HCT116 (cell line): ENCODE results near the gene EIF4E1B. TPM values are rescaled to one million over a fixed set of nuclear protein-coding genes. Genes with fewer than 3 reads are reported as not detected.

ENCODE experiments used
- ATAC-seq: fragments of 200-7000 bp; cut with Tn5 transposase; 2 replicates; pipeline ENCODE4 v1.9.1; 2020; ENCODE audit warnings: mild to moderate bottlenecking, moderate library complexity
- BruUV-seq: library from RNA; stranded (reverse); fragments of 400-500 nt; replicated peaks from 2 replicates; lab custom pipeline; 2021; lab: Mats Ljungman, UMichigan
- CTCF ChIA-PET: fragments of 300-600 bp; sonication (Branson Sonifier 250); formaldehyde crosslinking; loops from one replicate; lab custom pipeline; 2021; ENCODE audit warnings: antibody characterized with exemption; lab: Charles Lee
- POLR2A ChIA-PET: fragments of 300-600, 350-600 bp; sonication (Branson Sonifier 250); formaldehyde crosslinking; loops from one replicate; lab custom pipeline; 2021; ENCODE audit warnings: antibody characterized with exemption; lab: Charles Lee
- RAD21 ChIA-PET, 2 experiments: fragments of 300-600 bp; sonication (Branson Sonifier 250); formaldehyde crosslinking; loops; one replicate each; lab custom pipeline; 2023; ENCODE audit warnings: low total read pairs in 2 of 2; ENCODE audit not compliant: uncharacterized antibody in 2 of 2, unreplicated experiment in 2 of 2, low non-redundant PET in 1 of 2; lab: Charles Lee
- DNase-seq: peaks from one replicate; pipeline ENCODE4 v3.0.0-alpha.2; 2010; ENCODE audit warnings: low read depth, low spot score
- H2AFZ ChIP-seq: fragments of 200-600 bp; shearing (Covaris generic), sonication (generic); 2 replicates; pipeline ENCODE4 v1.6.1; 2017; ENCODE audit warnings: low read depth, mixed run types, mixed read lengths, antibody characterized with exemption, low read length; ENCODE audit not compliant: poor library complexity, severe bottlenecking
- H3K27ac ChIP-seq: 2 replicates; pipeline ENCODE4 v1.5.1; 2012; ENCODE audit warnings: low read depth, low read length
- H3K27me3 ChIP-seq: fragments of 200-600 bp; sonication (generic); 2 replicates; pipeline ENCODE4 v1.6.1; 2016; ENCODE audit warnings: mixed run types, low read length, mixed read lengths; ENCODE audit not compliant: insufficient read depth
- H3K36me3 ChIP-seq, 2 experiments: fragments of 200-500 bp in 1 of 2; fragments of 200-600 bp in 1 of 2; sonication (Bioruptor generic) in 1 of 2; sonication (generic) in 1 of 2; 2 replicates each; pipeline versions ENCODE4 v1.5.1 to v1.6.1; 2014 to 2016; ENCODE audit warnings: low read length in 2 of 2, inconsistent platforms in 1 of 2, mixed read lengths in 1 of 2, mixed run types in 1 of 2; ENCODE audit not compliant: insufficient read depth in 2 of 2, control insufficient read depth in 1 of 2
- H3K4me1 ChIP-seq, 2 experiments: fragments of 200-600 bp in 1 of 2; sonication (generic) in 1 of 2; 2 replicates each; pipeline versions ENCODE4 v1.5.1 to v1.6.1; 2012 to 2017; ENCODE audit warnings: low read length in 2 of 2, inconsistent platforms in 1 of 2, mild to moderate bottlenecking in 1 of 2, mixed read lengths in 1 of 2, mixed run types in 1 of 2, moderate library complexity in 1 of 2; ENCODE audit not compliant: insufficient read depth in 2 of 2, control insufficient read depth in 1 of 2
- H3K4me2 ChIP-seq: fragments of 200-600 bp; sonication (generic); 2 replicates; pipeline ENCODE4 v1.6.1; 2017; ENCODE audit warnings: mixed run types, low read length, mixed read lengths
- H3K4me3 ChIP-seq, 2 experiments: fragments of 200-600 bp in 1 of 2; sonication (generic) in 1 of 2; replicated peaks in 1 of 2; 2 replicates each; pipeline ENCODE4 v1.5.1; 2011 to 2016; ENCODE audit warnings: low read length in 2 of 2, control low read depth in 1 of 2, low read depth in 1 of 2, mild to moderate bottlenecking in 1 of 2, mixed read lengths in 1 of 2, mixed run types in 1 of 2
- H3K79me2 ChIP-seq: fragments of 200-600 bp; sonication (generic); 2 replicates; pipeline ENCODE4 v1.6.1; 2017; ENCODE audit warnings: mild to moderate bottlenecking, mixed run types, low read length, moderate library complexity, mixed read lengths; ENCODE audit not compliant: insufficient read depth
- H3K9ac ChIP-seq: fragments of 200-600 bp; sonication (generic); 2 replicates; pipeline ENCODE4 v1.6.1; 2016; ENCODE audit warnings: low read length, mixed read lengths
- H3K9me2 ChIP-seq: fragments of 200-600 bp; sonication (generic), shearing (Covaris generic); 2 replicates; pipeline ENCODE4 v1.6.1; 2017; ENCODE audit warnings: mixed run types, mild to moderate bottlenecking, moderate library complexity; ENCODE audit not compliant: insufficient read depth
- H3K9me3 ChIP-seq, 2 experiments: fragments of 200-500 bp in 1 of 2; fragments of 200-600 bp in 1 of 2; sonication (Bioruptor generic) in 1 of 2; sonication (generic) in 1 of 2; 2 replicates each; pipeline ENCODE4 v1.6.1; 2014 to 2017; ENCODE audit warnings: low read length in 2 of 2, mixed read lengths in 2 of 2, inconsistent platforms in 1 of 2, low read depth in 1 of 2, mild to moderate bottlenecking in 1 of 2, mixed run types in 1 of 2, moderate library complexity in 1 of 2; ENCODE audit not compliant: control insufficient read depth in 1 of 2, insufficient read depth in 1 of 2
- H4K20me1 ChIP-seq: fragments of 200-600 bp; sonication (generic), shearing (Covaris generic); 2 replicates; pipeline ENCODE4 v1.6.1; 2017; ENCODE audit warnings: mixed run types, mild to moderate bottlenecking, moderate library complexity; ENCODE audit not compliant: insufficient read depth
- CEBPB ChIP-seq: IDR thresholded peaks from 2 replicates; pipeline ENCODE4 v1.6.1; 2012; ENCODE audit warnings: low read depth
- EGR1 ChIP-seq: IDR thresholded peaks from 2 replicates; pipeline ENCODE4 v1.6.1; 2012; ENCODE audit warnings: low read depth
- ELF1 ChIP-seq: IDR thresholded peaks from 2 replicates; pipeline ENCODE4 v1.6.1; 2012; ENCODE audit warnings: low read depth, borderline replicate concordance
- EZH2 ChIP-seq: fragments of 200-600 bp; sonication (generic); IDR thresholded peaks from 2 replicates; pipeline ENCODE4 v1.6.1; 2017; ENCODE audit warnings: antibody characterized with exemption, mixed run types
- EZH2phosphoT487 ChIP-seq: fragments of 200-600 bp; IDR thresholded peaks from 2 replicates; pipeline ENCODE4 v1.6.1; 2018; ENCODE audit warnings: antibody characterized with exemption, borderline replicate concordance
- FOSL1 ChIP-seq: IDR thresholded peaks from 2 replicates; pipeline ENCODE4 v1.6.1; 2012; ENCODE audit warnings: low read depth
- JUND ChIP-seq: IDR thresholded peaks from 2 replicates; pipeline ENCODE4 v1.6.1; 2012
- POLR2AphosphoS5 ChIP-seq: IDR thresholded peaks from 2 replicates; pipeline ENCODE4 v1.6.1; 2011; ENCODE audit warnings: mild to moderate bottlenecking, low read depth, low read length, moderate library complexity
- RAD21 ChIP-seq: IDR thresholded peaks from 2 replicates; pipeline ENCODE4 v1.6.1; 2012; ENCODE audit warnings: low read depth, mild to moderate bottlenecking
- SRF ChIP-seq: IDR thresholded peaks from 2 replicates; pipeline ENCODE4 v1.6.1; 2012; ENCODE audit warnings: low read depth
- ZFX ChIP-seq: fragments of 450-650 bp; IDR thresholded peaks from 2 replicates; pipeline ENCODE4 v1.6.1; 2017
- intact Hi-C: fragments of 100-400 bp; cut with micrococcal nuclease; formaldehyde crosslinking; loops from 2 replicates; pipeline ENCODE4 v1.10.0; 2022
- microRNA-seq: library from miRNA; unstranded; fragments of <30 nt; microRNA quantifications from one replicate; pipeline ENCODE4, GENCODE V29; 2016; ENCODE audit warnings: borderline number of aligned reads
- total RNA-seq: library from RNA; stranded (reverse); gene quantifications from one replicate; pipeline ENCODE4 v1.2.1, GENCODE V29; 2021; ENCODE audit not compliant: unreplicated experiment
- TF ChIP-seq, protein P1 (sequence below): IDR thresholded peaks from 2 replicates; pipeline ENCODE4 v1.6.1; 2011; ENCODE audit warnings: mild to moderate bottlenecking, low read length, moderate library complexity; ENCODE audit not compliant: insufficient replicate concordance; ENCODE audit errors: extremely low read depth
- TF ChIP-seq, protein P2 (sequence below): IDR thresholded peaks from 2 replicates; pipeline ENCODE4 v1.6.1; 2012

The EIF4E1B gene
- total RNA-seq, 1 experiment from 2014 or later, result 0.07 TPM

DNA sequence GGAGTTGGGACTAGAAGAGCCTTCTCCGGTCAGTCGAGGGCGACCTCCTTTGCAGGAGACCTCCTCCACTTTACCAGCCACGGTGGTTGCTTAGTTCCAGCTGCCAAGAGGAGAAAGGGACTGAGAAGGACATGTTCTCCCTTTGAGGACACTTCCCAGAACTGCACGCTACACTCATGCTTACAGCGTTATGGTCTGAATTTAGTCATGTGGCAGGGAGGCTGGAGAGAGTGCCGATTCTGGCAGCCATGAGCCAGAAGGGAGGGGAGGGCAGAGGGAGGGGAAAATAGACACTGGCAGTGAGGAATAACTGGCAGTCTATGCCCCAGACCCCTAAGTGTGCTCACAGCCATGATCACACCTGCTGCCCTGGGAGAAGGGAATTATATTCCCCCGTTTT lies 64.6 kb downstream of the EIF4E1B start:
- Histone ChIP-seq H3K27me3 (peaks cover 8% of the 10 kb centered on the region; the same call in 1 of the 2 replicates), H3K36me3 (no peaks in the 10 kb centered on the region), H3K4me3 (no peak overlapping the region), H3K9ac (no peak overlapping the region), H3K4me1 (peaks cover 0 to 12% of the 10 kb centered on the region in 2 experiments; a peak in 2 of 4 replicates), H4K20me1 (no peaks in the 10 kb centered on the region), H2AFZ (no peak overlapping the region), H3K27ac (no peak overlapping the region), H3K79me2 (no peaks in the 10 kb centered on the region), H3K4me2 (no peak overlapping the region), H3K9me2 (no peaks in the 10 kb centered on the region), H3K9me3 (no peaks in the 10 kb centered on the region)
- ChIA-PET POLR2A (no interaction called here), RAD21 (no interaction called here), CTCF (no interaction called here)
- no TSS peak for BruUV-seq
- ATAC-seq, result no peak
- intact Hi-C loops, result no loop called here
- TF ChIP-seq JUND (no peak), FOSL1 (no peak), SRF (no peak), RAD21 (no peak), ELF1 (no peak), POLR2AphosphoS5 (no peak), ZFX (no peak), EZH2 (no peak), CEBPB (no peak), EGR1 (no peak), EZH2phosphoT487 (no peak)
- TF ChIP-seq, protein P1, sequence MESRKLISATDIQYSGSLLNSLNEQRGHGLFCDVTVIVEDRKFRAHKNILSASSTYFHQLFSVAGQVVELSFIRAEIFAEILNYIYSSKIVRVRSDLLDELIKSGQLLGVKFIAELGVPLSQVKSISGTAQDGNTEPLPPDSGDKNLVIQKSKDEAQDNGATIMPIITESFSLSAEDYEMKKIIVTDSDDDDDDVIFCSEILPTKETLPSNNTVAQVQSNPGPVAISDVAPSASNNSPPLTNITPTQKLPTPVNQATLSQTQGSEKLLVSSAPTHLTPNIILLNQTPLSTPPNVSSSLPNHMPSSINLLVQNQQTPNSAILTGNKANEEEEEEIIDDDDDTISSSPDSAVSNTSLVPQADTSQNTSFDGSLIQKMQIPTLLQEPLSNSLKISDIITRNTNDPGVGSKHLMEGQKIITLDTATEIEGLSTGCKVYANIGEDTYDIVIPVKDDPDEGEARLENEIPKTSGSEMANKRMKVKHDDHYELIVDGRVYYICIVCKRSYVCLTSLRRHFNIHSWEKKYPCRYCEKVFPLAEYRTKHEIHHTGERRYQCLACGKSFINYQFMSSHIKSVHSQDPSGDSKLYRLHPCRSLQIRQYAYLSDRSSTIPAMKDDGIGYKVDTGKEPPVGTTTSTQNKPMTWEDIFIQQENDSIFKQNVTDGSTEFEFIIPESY, result no peak
- TF ChIP-seq, protein P2, sequence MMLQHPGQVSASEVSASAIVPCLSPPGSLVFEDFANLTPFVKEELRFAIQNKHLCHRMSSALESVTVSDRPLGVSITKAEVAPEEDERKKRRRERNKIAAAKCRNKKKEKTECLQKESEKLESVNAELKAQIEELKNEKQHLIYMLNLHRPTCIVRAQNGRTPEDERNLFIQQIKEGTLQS, result no peak
- no peak for DNase-seq

Small RNAs within 50 kb of the gene (microRNA-seq; reads per million reads assigned to microRNA genes)
- not detected for gene MIR4281

Other genes starting within 250 kb of the EIF4E1B start
- 67.1 TPM for gene NOP16, start 242.1 kb upstream of the EIF4E1B start, total RNA-seq
- gene HIGD2A, start 241.9 kb upstream of the EIF4E1B start, total RNA-seq, result 130 TPM
- 58.6 TPM for gene CLTB, start 214.1 kb upstream of the EIF4E1B start, total RNA-seq
- 51.9 TPM for gene FAF2, start 182.3 kb upstream of the EIF4E1B start, total RNA-seq
- gene RNF44, start 93.3 kb upstream of the EIF4E1B start, total RNA-seq, result 58.4 TPM
- gene CDHR2, start 81.3 kb upstream of the EIF4E1B start, total RNA-seq, result 0.10 TPM
- 14.2 TPM for gene GPRIN1, start 20.5 kb upstream of the EIF4E1B start, total RNA-seq
- gene SNCB, start 141 bp upstream of the EIF4E1B start, total RNA-seq, result not detected
- gene TSPAN17, start 16.8 kb downstream of the EIF4E1B start, total RNA-seq, result 50.1 TPM
- 10.1 TPM for gene UNC5A, start 179.9 kb downstream of the EIF4E1B start, total RNA-seq